CD4-positive, alpha-beta memory T cell (primary cell): Measurements from ENCODE around the gene CRADD. TPM values are rescaled to one million over a fixed set of nuclear protein-coding genes. Genes with fewer than 3 reads are reported as not detected.

Experiments used
- CTCF ChIA-PET: fragments of 350-600 bp; sonication (Branson Sonifier 250); formaldehyde crosslinking; loops from one replicate; lab custom pipeline; 2021; ENCODE audit warnings: inconsistent platforms; ENCODE audit not compliant: partially characterized antibody; lab: Charles Lee
- POLR2A ChIA-PET: fragments of 350-600 bp; sonication (Branson Sonifier 250); formaldehyde crosslinking; loops from one replicate; lab custom pipeline; 2021; ENCODE audit not compliant: partially characterized antibody; lab: Charles Lee
- DNase-seq, 5 donors: peaks; one replicate each; pipeline versions ENCODE4 v3.0.0 to v3.0.0-alpha.2; 2020 to 2022; ENCODE audit warnings: mixed read lengths in 1 of 5
- H3K27ac ChIP-seq: one replicate; pipeline ENCODE4 v1.7.0; 2013; ENCODE audit warnings: low read depth, low read length
- H3K27me3 ChIP-seq: 2 replicates; pipeline ENCODE4 v1.7.0; 2013; ENCODE audit warnings: mild to moderate bottlenecking, low read length, moderate library complexity; ENCODE audit not compliant: insufficient read depth
- H3K36me3 ChIP-seq: 2 replicates; pipeline ENCODE4 v1.7.0; 2013; ENCODE audit warnings: mild to moderate bottlenecking, low read length, moderate library complexity; ENCODE audit not compliant: insufficient read depth
- H3K4me1 ChIP-seq: 2 replicates; pipeline ENCODE4 v1.7.0; 2013; ENCODE audit warnings: mild to moderate bottlenecking, low read length, moderate library complexity; ENCODE audit not compliant: insufficient read depth
- H3K4me3 ChIP-seq, 2 donors: one replicate each; pipeline ENCODE4 v1.7.0; 2013; ENCODE audit warnings: low read length in 2 of 2, mild to moderate bottlenecking in 1 of 2
- H3K9me3 ChIP-seq, 2 donors: one replicate each; pipeline ENCODE4 v1.7.0; 2013; ENCODE audit warnings: low read length in 2 of 2, control low read depth in 1 of 2; ENCODE audit not compliant: control insufficient read depth in 1 of 2
- H3K27ac Mint-ChIP-seq, 7 donors: one replicate each; pipeline ENCODE4 v1.8.0; 2020 to 2021; ENCODE audit warnings: mixed read lengths in 7 of 7, mild to moderate bottlenecking in 6 of 7, inconsistent platforms in 3 of 7, moderate library complexity in 3 of 7
- H3K27me3 Mint-ChIP-seq, 2 donors: one replicate each; pipeline ENCODE4 v1.8.0; 2020 to 2021; ENCODE audit warnings: mixed read lengths in 2 of 2
- H3K36me3 Mint-ChIP-seq, 2 donors: one replicate each; pipeline ENCODE4 v1.8.0; 2020 to 2021; ENCODE audit warnings: mixed read lengths in 2 of 2, inconsistent platforms in 1 of 2, mild to moderate bottlenecking in 1 of 2
- H3K4me1 Mint-ChIP-seq, 4 donors: one replicate each; pipeline ENCODE4 v1.8.0; 2020 to 2021; ENCODE audit warnings: mixed read lengths in 4 of 4, mild to moderate bottlenecking in 1 of 4
- H3K4me3 Mint-ChIP-seq, 8 donors: one replicate each; pipeline ENCODE4 v1.8.0; 2020 to 2021; ENCODE audit warnings: mixed read lengths in 8 of 8, mild to moderate bottlenecking in 7 of 8, moderate library complexity in 6 of 8, inconsistent platforms in 3 of 8
- H3K9me3 Mint-ChIP-seq, 8 donors: one replicate each; pipeline ENCODE4 v1.8.0; 2020 to 2021; ENCODE audit warnings: mixed read lengths in 8 of 8, mild to moderate bottlenecking in 5 of 8, inconsistent platforms in 3 of 8, moderate library complexity in 1 of 8
- intact Hi-C: fragments of 100-400 bp; cut with micrococcal nuclease; formaldehyde crosslinking; loops from one replicate; pipeline ENCODE4 v1.15.1; 2023
- polyA plus RNA-seq, 2 donors: library from polyadenylated mRNA; unstranded; fragments of 300-500 nt; fragmentation: Illumina TruSeq; gene quantifications; one replicate each; pipeline ENCODE4 v1.2.3, GENCODE V29; 2021
- total RNA-seq, 2 experiments: library from RNA; stranded (reverse); gene quantifications; one replicate each; pipeline ENCODE4 v1.2.3, GENCODE V29; 2021

Gene CRADD
- total and polyA plus RNA-seq, 4 experiments from 2014 or later, result 13.3 to 18.3 (median 15.9) TPM

DNA sequence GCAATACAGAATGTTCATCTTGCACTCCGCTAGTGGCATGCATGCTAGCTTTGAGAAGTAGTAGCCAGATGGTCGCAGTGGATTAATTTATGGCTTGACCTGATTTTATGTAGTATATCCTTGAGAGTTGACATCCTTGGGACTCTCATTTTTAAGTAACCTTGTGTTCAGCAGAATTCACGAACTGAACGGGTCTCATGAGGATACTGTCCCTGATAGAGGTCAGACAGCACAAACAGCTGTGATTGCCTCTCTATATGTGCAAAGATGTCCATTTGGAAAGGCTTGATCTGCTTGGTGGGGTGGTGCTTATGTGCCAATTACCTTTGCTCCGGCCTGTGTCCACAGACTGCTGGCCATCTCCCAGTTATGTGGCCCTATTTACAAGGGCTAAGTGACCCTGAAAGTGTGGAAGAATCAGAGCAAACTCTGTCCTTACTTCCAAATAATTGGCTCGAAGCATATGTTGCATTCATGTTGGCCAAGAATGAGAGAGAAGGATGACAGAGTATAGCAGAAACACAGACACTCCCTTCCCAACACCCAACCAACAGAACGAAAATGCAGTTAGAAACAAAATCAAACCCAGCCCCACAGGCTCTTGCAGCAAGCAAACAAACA lies 167.1 kb downstream of the CRADD start:
- Histone ChIP-seq H3K36me3 (no peaks in the 10 kb centered on the region), H3K9me3 (no peaks in the 10 kb centered on the region), H3K27me3 (no peaks in the 10 kb centered on the region), H3K4me3 (no peak overlapping the region), H3K4me1 (peaks cover 9% of the 10 kb centered on the region), H3K27ac (no peak overlapping the region)
- H3K27me3 Mint-ChIP-seq, result no peaks in the 10 kb centered on the region
- no peak overlapping the region for H3K4me3 Mint-ChIP-seq
- H3K4me1 Mint-ChIP-seq, result peaks cover 8 to 19% (median 16%) of the 10 kb centered on the region in 4 donors
- no peak for DNase-seq
- CTCF ChIA-PET, result no interaction called here
- peaks cover 10 to 20% of the 10 kb centered on the region in 2 donors for H3K36me3 Mint-ChIP-seq
- H3K9me3 Mint-ChIP-seq, result peaks cover 0 to 4% (median under 1%) of the 10 kb centered on the region in 8 donors
- POLR2A ChIA-PET, result no interaction called here
- H3K27ac Mint-ChIP-seq, result no peak overlapping the region
- intact Hi-C loops, result no loop called here

DNA sequence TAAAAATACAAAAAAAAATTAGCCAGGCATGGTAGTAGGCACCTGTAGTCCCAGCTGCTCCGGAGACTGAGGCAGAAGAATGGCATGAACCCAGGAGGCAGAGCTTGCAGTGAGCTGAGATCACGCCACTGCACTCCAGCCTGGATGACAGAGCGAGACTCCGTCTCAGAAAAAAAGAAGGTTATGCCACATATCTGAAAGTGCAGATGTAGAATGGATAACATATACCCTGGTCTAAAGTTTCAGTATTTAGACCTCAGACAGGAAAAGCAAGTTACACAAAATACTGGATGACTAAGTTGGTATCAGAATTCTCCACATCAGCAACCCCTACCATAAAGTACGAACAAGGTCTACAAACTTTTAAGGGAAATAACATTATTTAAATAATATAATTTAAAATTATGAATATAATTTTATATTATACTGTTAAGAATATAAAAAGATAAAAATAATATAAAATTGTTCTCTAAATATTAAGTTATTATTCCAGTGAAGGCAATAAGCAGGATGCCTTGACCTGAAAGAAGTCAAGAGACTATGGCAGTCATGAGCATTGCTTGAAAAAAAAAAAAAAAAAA lies 169.9 kb downstream of the CRADD start:
- Histone ChIP-seq H3K9me3 (no peaks in the 10 kb centered on the region), H3K27ac (no peak overlapping the region), H3K36me3 (no peaks in the 10 kb centered on the region), H3K27me3 (no peaks in the 10 kb centered on the region), H3K4me1 (peaks cover 18% of the 10 kb centered on the region), H3K4me3 (no peak overlapping the region)
- peaks cover 15 to 33% (median 25%) of the 10 kb centered on the region in 4 donors for H3K4me1 Mint-ChIP-seq
- CTCF ChIA-PET, result no interaction called here
- POLR2A ChIA-PET, result no interaction called here
- H3K36me3 Mint-ChIP-seq, result peaks cover 10 to 20% of the 10 kb centered on the region in 2 donors
- no peak overlapping the region for H3K27ac Mint-ChIP-seq
- no peaks in the 10 kb centered on the region for H3K27me3 Mint-ChIP-seq
- DNase-seq, result no peak
- intact Hi-C loops, result no loop called here
- H3K9me3 Mint-ChIP-seq, result peaks cover 0 to 4% (median under 1%) of the 10 kb centered on the region in 8 donors
- H3K4me3 Mint-ChIP-seq, result no peak overlapping the region

DNA sequence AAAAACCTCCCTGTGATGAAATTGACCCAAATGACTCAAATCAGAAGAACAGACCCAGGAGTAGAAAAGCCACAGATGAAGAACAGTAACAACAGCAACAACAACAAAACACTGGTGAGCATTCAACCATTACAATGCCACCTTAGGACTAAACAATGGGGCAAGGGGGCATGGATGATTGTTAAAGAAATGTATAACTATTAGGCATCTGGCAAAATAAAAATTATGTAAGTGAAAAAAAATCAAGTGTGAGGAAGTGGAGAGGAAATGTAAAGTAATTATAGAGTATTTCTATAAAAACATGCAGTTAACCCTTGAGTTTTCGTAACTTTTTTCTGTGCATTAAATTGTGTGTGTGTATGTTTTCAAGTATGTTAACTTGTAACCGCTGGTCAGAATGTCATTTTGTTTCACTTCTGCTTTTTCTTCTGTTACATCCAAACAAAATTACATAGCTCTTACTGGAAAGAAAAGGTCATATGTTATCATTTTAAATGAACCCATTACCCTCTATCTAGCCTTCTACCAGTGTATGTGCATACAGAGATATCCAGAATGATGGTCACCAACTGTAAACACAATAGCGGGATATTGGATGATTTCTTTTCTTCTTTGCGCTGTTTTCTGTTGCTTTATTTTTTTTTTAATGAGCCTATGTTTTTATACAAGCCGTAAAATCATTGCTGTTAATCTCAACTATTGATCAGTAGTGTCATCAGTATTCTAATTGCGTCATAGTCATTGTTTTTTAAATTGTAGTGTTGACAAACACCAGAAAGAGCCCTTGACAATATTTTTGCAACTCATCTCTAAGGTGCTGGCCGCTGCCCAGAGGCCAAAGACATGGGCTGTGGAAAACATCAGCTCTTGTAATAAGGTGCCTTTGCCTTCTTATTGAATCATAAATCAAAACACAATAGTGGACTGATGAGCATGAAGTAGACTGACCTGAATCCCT lies 170.6 kb downstream of the CRADD start:
- Histone ChIP-seq H3K4me1 (peaks cover 18% of the 10 kb centered on the region), H3K36me3 (no peaks in the 10 kb centered on the region), H3K27me3 (no peaks in the 10 kb centered on the region), H3K9me3 (no peaks in the 10 kb centered on the region), H3K27ac (no peak overlapping the region), H3K4me3 (no peak overlapping the region)
- peak overlapping the region in 1 of 8 donors; percentile 18 for H3K4me3 Mint-ChIP-seq
- ChIA-PET POLR2A (no interaction called here), CTCF (no interaction called here)
- DNase-seq, result no peak
- peaks cover 16 to 33% (median 25%) of the 10 kb centered on the region in 4 donors for H3K4me1 Mint-ChIP-seq
- H3K9me3 Mint-ChIP-seq, result peaks cover 0 to 4% (median under 1%) of the 10 kb centered on the region in 8 donors
- peak overlapping the region in 1 of 7 donors; percentile 38 for H3K27ac Mint-ChIP-seq
- no peaks in the 10 kb centered on the region for H3K27me3 Mint-ChIP-seq
- intact Hi-C loops, result no loop called here
- peaks cover 13 to 23% of the 10 kb centered on the region in 2 donors for H3K36me3 Mint-ChIP-seq

DNA sequence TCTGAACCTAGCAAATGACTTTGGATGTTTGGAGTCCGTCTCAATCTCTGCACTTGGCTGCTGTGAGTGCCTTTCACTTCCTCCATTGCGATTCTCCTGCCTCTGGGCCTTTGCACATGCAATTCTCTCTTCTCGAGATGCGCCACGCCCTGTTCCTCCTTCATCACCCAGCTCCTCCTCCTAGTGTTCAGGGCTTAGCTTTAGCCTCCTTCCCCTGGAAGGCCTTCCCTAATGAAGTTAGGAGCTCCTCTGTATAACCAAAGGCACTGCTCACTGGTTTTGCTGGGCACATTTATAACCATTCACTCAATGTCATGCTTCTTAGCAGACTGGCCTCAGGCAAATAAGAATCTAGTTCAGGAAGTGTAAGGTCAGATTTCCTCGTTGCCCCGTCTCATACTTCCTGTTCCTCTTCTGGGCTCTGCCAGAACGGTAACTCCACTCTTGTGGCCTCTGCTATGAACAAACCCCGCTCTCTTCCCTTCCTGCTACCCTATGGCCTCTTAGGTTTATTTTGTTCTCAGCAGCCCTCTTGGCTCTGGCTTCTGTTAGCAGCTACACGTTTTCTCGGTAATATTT lies 171.4 kb downstream of the CRADD start:
- peaks cover 13 to 31% of the 10 kb centered on the region in 2 donors for H3K36me3 Mint-ChIP-seq
- H3K4me3 ChIP-seq, result no peak overlapping the region
- POLR2A ChIA-PET, result no interaction called here
- peaks cover 18% of the 10 kb centered on the region for H3K4me1 ChIP-seq
- intact Hi-C loops, result no loop called here
- H3K4me3 Mint-ChIP-seq, result peak overlapping the region in 4 of 8 donors; percentile 2 to 58 (median 16)
- H3K36me3 ChIP-seq, result no peaks in the 10 kb centered on the region
- peaks cover 0 to 4% (median under 1%) of the 10 kb centered on the region in 8 donors for H3K9me3 Mint-ChIP-seq
- H3K4me1 Mint-ChIP-seq, result peaks cover 16 to 35% (median 27%) of the 10 kb centered on the region in 4 donors
- no peaks in the 10 kb centered on the region for H3K27me3 Mint-ChIP-seq
- peak overlapping the region in 5 of 7 donors; percentile 53 to 78 (median 65) for H3K27ac Mint-ChIP-seq
- H3K27me3 ChIP-seq, result no peaks in the 10 kb centered on the region
- H3K27ac ChIP-seq, result no peak overlapping the region
- peak in 1 of 5 donors; percentile 8 for DNase-seq
- H3K9me3 ChIP-seq, result no peaks in the 10 kb centered on the region
- CTCF ChIA-PET, result no interaction called here

DNA sequence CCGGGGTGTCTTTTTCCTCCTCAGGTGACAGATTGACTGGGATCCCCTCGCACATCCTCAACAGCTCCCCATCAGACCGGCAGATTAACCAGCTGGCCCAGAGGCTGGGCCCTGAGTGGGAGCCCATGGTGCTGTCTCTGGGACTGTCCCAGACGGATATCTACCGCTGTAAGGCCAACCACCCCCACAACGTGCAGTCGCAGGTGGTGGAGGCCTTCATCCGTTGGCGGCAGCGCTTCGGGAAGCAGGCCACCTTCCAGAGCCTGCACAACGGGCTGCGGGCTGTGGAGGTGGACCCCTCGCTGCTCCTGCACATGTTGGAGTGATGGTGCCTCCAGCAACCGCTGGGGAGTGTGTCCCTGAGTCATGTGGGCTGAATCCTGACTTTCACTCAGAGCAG lies 172.8 kb downstream of the CRADD start:
- POLR2A ChIA-PET, result no interaction called here
- H3K4me3 ChIP-seq, result no peak overlapping the region
- H3K4me3 Mint-ChIP-seq, result peak overlapping the region in 1 of 8 donors; percentile 10
- CTCF ChIA-PET, result no interaction called here
- intact Hi-C loops, result no loop called here
- peaks cover 0 to 4% (median under 1%) of the 10 kb centered on the region in 8 donors for H3K9me3 Mint-ChIP-seq
- no peak overlapping the region for H3K27ac ChIP-seq
- peaks cover 16 to 44% (median 30%) of the 10 kb centered on the region in 4 donors for H3K4me1 Mint-ChIP-seq
- peaks cover 12 to 36% of the 10 kb centered on the region in 2 donors for H3K36me3 Mint-ChIP-seq
- peaks cover 18% of the 10 kb centered on the region for H3K4me1 ChIP-seq
- H3K27me3 ChIP-seq, result no peaks in the 10 kb centered on the region
- H3K27me3 Mint-ChIP-seq, result no peaks in the 10 kb centered on the region
- H3K9me3 ChIP-seq, result no peaks in the 10 kb centered on the region
- no peaks in the 10 kb centered on the region for H3K36me3 ChIP-seq
- DNase-seq, result no peak
- H3K27ac Mint-ChIP-seq, result peak overlapping the region in 1 of 7 donors; percentile 14

DNA sequence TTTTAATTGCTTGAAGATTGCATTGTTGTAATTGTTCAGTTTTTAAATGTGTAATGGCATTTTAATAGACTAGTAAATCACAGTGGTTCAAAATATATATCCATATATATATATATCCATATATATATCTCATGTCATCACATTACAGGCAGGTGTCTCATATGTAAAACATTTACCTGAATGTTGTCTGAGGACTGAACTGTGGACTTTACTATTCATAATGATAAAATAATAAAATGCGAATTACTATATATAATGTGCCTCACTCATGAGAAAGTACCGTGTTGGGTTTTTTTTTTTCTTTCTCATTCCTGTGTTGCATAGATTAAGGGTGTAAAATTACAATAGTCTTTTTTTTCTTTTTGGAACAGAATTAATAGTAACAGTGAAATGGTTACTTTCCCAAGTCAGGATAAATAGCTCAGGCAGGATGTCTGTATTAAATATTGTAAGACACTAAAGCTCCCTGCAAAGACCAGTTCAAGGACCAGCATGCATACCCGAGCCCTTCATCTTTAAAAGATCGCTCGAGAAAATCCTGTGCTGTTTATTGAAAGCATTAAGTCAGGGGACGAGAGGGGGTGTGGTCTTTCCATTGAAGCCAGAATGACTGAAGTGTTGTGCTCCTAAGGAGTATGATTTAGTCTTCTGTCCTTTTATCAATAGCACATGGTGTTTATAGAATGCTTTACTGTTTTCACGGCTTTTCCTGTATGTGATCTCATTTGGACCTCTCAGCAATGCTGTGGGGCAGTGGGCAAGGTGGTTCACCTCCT lies 173.5 kb downstream of the CRADD start:
- Mint-ChIP-seq H3K36me3 (peaks cover 9 to 36% of the 10 kb centered on the region in 2 donors), H3K9me3 (peaks cover 0 to 4% (median 0%) of the 10 kb centered on the region in 8 donors), H3K4me3 (peak overlapping the region in 3 of 8 donors; percentile 39 to 54 (median 53)), H3K27ac (peak overlapping the region in 4 of 7 donors; percentile 35 to 86 (median 68)), H3K4me1 (peaks cover 16 to 44% (median 30%) of the 10 kb centered on the region in 4 donors), H3K27me3 (no peaks in the 10 kb centered on the region)
- H3K9me3 ChIP-seq, result no peaks in the 10 kb centered on the region
- ChIA-PET CTCF (interaction anchor here (1.3 kb wide), 1 partner anchor 251 kb away, joined by 7 read pairs; no protein-coding TSS in a partner anchor), POLR2A (interaction anchor here (0.5 kb wide), 1 partner anchor 9 kb away, joined by 3 read pairs; no protein-coding TSS in a partner anchor)
- no peak for DNase-seq
- no peak overlapping the region for H3K27ac ChIP-seq
- intact Hi-C loops, result no loop called here
- H3K36me3 ChIP-seq, result no peaks in the 10 kb centered on the region
- peaks cover 18% of the 10 kb centered on the region for H3K4me1 ChIP-seq
- H3K27me3 ChIP-seq, result no peaks in the 10 kb centered on the region
- H3K4me3 ChIP-seq, result no peak overlapping the region
